ENCODE results near the gene CADPS.

Gene CADPS

DNA sequence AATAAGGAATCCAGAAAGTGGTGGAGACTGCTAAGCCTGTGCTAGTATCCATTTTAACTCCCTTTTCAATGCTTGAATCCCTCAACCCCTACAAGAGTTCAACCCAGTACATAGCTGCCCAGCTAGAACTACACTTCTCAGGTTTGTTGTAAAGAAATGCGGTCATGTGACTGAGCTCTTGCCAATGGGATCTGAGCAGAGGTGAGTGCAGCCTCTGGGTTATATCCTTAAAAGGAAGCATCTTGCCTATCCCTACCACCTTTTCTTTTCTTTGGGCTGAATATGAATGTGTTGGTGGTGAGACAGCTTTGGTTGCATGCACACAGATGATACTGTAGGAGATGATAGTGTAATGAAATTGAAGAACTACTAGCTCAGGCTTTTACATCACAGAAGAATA is 139.7 kb downstream of the CADPS start:
- in situ Hi-C loops (cut with HindIII; ENCODE audit: low sequenced_read_pairs), result no loop called here
- no peak overlapping the region for H3K4me3 ChIP-seq (ENCODE audit: low read depth, low read length)
- no peak for TF ChIP-seq CTCF (IDR thresholded peaks at IDR 0.05; ENCODE audit: low read depth, low read length, missing control alignments)
- DNase-seq (ENCODE audit: low read depth), result no peak

- in situ Hi-C loops (cut with HindIII; ENCODE audit: low sequenced_read_pairs), result no loop called here
- H3K4me3 ChIP-seq (ENCODE audit: low read depth, low read length), result no peak overlapping the region
- TF ChIP-seq CTCF (IDR thresholded peaks at IDR 0.05; ENCODE audit: low read depth, low read length, missing control alignments), result no peak
- DNase-seq (ENCODE audit: low read depth), result no peak
These were observed 142.9 kb downstream of the CADPS start for GRCh38 chr3:62732183-62732904.

DNA sequence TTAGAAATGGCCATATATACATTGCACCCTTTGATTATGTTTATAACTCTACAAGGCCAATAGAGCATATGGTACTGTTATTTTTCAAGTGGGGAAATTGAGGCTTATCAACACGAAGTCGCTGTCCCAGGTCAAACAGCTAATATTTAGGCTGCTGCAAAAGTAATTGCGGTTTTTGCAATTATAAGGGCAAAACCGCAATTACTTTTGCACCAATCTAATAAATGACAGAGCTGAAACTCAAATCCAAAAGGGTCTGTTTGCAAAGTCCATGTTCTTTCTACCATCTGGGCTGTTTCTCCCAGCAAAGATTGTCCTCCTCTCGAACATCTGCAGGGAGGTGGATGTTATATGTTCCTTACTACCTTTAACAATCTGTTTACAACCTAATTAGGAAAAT is 147.2 kb downstream of the CADPS start:
- DNase-seq (ENCODE audit: low read depth), result no peak
- in situ Hi-C loops (cut with HindIII; ENCODE audit: low sequenced_read_pairs), result no loop called here
- H3K4me3 ChIP-seq (ENCODE audit: low read depth, low read length), result no peak overlapping the region
- TF ChIP-seq CTCF (IDR thresholded peaks at IDR 0.05; ENCODE audit: low read depth, low read length, missing control alignments), result no peak

- in situ Hi-C loops (cut with HindIII; ENCODE audit: low sequenced_read_pairs), result no loop called here
These were observed 147.7 kb downstream of the CADPS start for GRCh38 chr3:62727536-62727935.

DNA sequence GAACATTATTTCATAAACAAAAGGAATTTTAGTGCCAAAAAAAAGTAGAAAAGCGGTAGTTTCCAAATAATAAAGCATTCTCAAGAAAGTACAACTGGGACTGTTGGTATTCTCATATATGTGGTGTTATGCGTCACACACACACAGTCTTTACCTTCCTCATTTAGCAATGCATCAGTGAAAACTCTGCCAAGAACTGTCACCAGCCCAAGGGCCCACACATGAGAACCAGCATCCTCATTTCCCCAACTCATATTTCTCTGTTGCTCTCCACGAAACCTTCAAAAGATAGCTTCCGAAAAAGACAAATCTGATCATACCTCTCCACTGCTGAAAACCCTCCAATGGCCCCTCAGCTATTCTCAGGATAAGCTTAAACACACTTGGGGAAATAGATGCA is 150.7 kb downstream of the CADPS start:
- in situ Hi-C loops (cut with HindIII; ENCODE audit: low sequenced_read_pairs), result no loop called here
- DNase-seq (ENCODE audit: low read depth), result no peak
- H3K4me3 ChIP-seq (ENCODE audit: low read depth, low read length), result no peak overlapping the region
- TF ChIP-seq CTCF (IDR thresholded peaks at IDR 0.05; ENCODE audit: low read depth, low read length, missing control alignments), result no peak

More at GRCh38 chr3:62727536-62727935, 147.7 kb downstream of the CADPS start:
- no peak overlapping the region for H3K4me3 ChIP-seq (ENCODE audit: low read depth, low read length)
- TF ChIP-seq CTCF (IDR thresholded peaks at IDR 0.05; ENCODE audit: low read depth, low read length, missing control alignments), result no peak
- DNase-seq (ENCODE audit: low read depth), result no peak

- DNase-seq (ENCODE audit: low read depth), result no peak
- in situ Hi-C loops (cut with HindIII; ENCODE audit: low sequenced_read_pairs), result no loop called here
- no peak overlapping the region for H3K4me3 ChIP-seq (ENCODE audit: low read depth, low read length)
- TF ChIP-seq CTCF (IDR thresholded peaks at IDR 0.05; ENCODE audit: low read depth, low read length, missing control alignments), result no peak
These were observed 151.3 kb downstream of the CADPS start for GRCh38 chr3:62723914-62724217.
